CD14-positive monocyte (primary cell): ENCODE results near the gene RAB3C. TPM values are rescaled to one million over a fixed set of nuclear protein-coding genes. Genes with fewer than 3 reads are reported as not detected.

Experiments
- DNase-seq, 3 donors: peaks; one replicate each; pipeline ENCODE4 v3.0.0-alpha.2; 2011 to 2022
- H2AFZ ChIP-seq: 2 replicates; pipeline ENCODE4 v1.6.0; 2012; ENCODE audit warnings: mild to moderate bottlenecking, low read depth, low read length, inconsistent platforms; ENCODE audit not compliant: insufficient read depth, poor library complexity, severe bottlenecking
- H3K27ac ChIP-seq, 2 donors: 1 replicate in 1 of 2; 2 replicates in 1 of 2; pipeline ENCODE4 v1.5.1; 2012 to 2013; ENCODE audit warnings: low read length in 2 of 2, control low read depth in 1 of 2, inconsistent platforms in 1 of 2, low read depth in 1 of 2, mild to moderate bottlenecking in 1 of 2
- H3K27me3 ChIP-seq, 2 donors: one replicate each; pipeline versions ENCODE4 v1.6.0 to v1.6.1; 2011 to 2013; ENCODE audit warnings: low read length in 2 of 2; ENCODE audit not compliant: control insufficient read depth in 2 of 2, insufficient read depth in 2 of 2
- H3K36me3 ChIP-seq, 2 donors: replicated peaks in 1 of 2; 1 replicate in 1 of 2; 2 replicates in 1 of 2; pipeline versions ENCODE4 v1.5.1 to v1.6.1; 2012 to 2013; ENCODE audit warnings: low read length in 2 of 2, control low read depth in 1 of 2, inconsistent platforms in 1 of 2, mild to moderate bottlenecking in 1 of 2; ENCODE audit not compliant: insufficient read depth in 2 of 2, control insufficient read depth in 1 of 2
- H3K4me1 ChIP-seq, 2 donors: 1 replicate in 1 of 2; 2 replicates in 1 of 2; pipeline versions ENCODE4 v1.5.1 to v1.6.1; 2012 to 2013; ENCODE audit warnings: low read length in 2 of 2, control low read depth in 1 of 2, inconsistent platforms in 1 of 2, mild to moderate bottlenecking in 1 of 2, moderate library complexity in 1 of 2; ENCODE audit not compliant: insufficient read depth in 2 of 2, control insufficient read depth in 1 of 2
- H3K4me2 ChIP-seq: replicated peaks from 2 replicates; pipeline ENCODE3; 2012; ENCODE audit warnings: low read length, moderate library complexity, mild to moderate bottlenecking; ENCODE audit not compliant: poor library complexity, severe bottlenecking; ENCODE audit errors: extremely low read depth
- H3K4me3 ChIP-seq, 3 experiments: fragments of 200-600 bp in 1 of 3; sonication (generic) in 1 of 3; replicated peaks in 1 of 3; 1 replicate in 2 of 3; 2 replicates in 1 of 3; pipeline ENCODE4 v1.5.1; 2011 to 2013; ENCODE audit warnings: low read length in 3 of 3, mild to moderate bottlenecking in 3 of 3, control low read depth in 2 of 3, low read depth in 2 of 3, inconsistent platforms in 1 of 3, moderate library complexity in 1 of 3
- H3K79me2 ChIP-seq: 2 replicates; pipeline ENCODE4 v1.6.0; 2012; ENCODE audit warnings: mild to moderate bottlenecking, control low read depth, inconsistent platforms, low read length, moderate library complexity; ENCODE audit not compliant: insufficient read depth
- H3K9ac ChIP-seq: 2 replicates; pipeline ENCODE4 v1.6.0; 2017; ENCODE audit warnings: low read length, mild to moderate bottlenecking; ENCODE audit not compliant: insufficient read depth, poor library complexity, severe bottlenecking
- H3K9me3 ChIP-seq, 2 donors: replicated peaks in 1 of 2; 1 replicate in 1 of 2; 2 replicates in 1 of 2; pipeline versions ENCODE4 v1.5.1 to v1.6.1; 2012 to 2013; ENCODE audit warnings: low read length in 2 of 2, control low read depth in 1 of 2; ENCODE audit not compliant: control insufficient read depth in 1 of 2, insufficient read depth in 1 of 2
- H4K20me1 ChIP-seq: 2 replicates; pipeline ENCODE4 v1.6.0; 2012; ENCODE audit warnings: mild to moderate bottlenecking, low read length, control low read depth, moderate library complexity; ENCODE audit not compliant: insufficient read depth
- H3K27ac Mint-ChIP-seq, 7 donors: one replicate each; pipeline ENCODE4 v1.8.0; 2020; ENCODE audit warnings: mild to moderate bottlenecking in 7 of 7, mixed read lengths in 7 of 7, moderate library complexity in 6 of 7, inconsistent platforms in 2 of 7
- H3K27me3 Mint-ChIP-seq, 3 donors: one replicate each; pipeline ENCODE4 v1.8.0; 2021 to 2022; ENCODE audit warnings: low read depth in 3 of 3, mild to moderate bottlenecking in 3 of 3, mixed read lengths in 3 of 3, moderate library complexity in 3 of 3, inconsistent platforms in 1 of 3
- H3K36me3 Mint-ChIP-seq, 2 donors: one replicate each; pipeline ENCODE4 v1.8.0; 2020; ENCODE audit warnings: mixed read lengths in 2 of 2, inconsistent platforms in 1 of 2, mild to moderate bottlenecking in 1 of 2
- H3K4me1 Mint-ChIP-seq: one replicate; pipeline ENCODE4 v1.8.0; 2020; ENCODE audit warnings: mild to moderate bottlenecking, mixed read lengths
- H3K4me3 Mint-ChIP-seq, 2 donors: one replicate each; pipeline ENCODE4 v1.8.0; 2020; ENCODE audit warnings: mild to moderate bottlenecking in 2 of 2, mixed read lengths in 2 of 2, moderate library complexity in 1 of 2
- H3K9me3 Mint-ChIP-seq, 7 donors: one replicate each; pipeline ENCODE4 v1.8.0; 2020 to 2022; ENCODE audit warnings: mixed read lengths in 7 of 7, mild to moderate bottlenecking in 6 of 7, moderate library complexity in 6 of 7, inconsistent platforms in 2 of 7
- whole genome bisulfite sequencing: methylation state at CpG from one replicate; pipeline ENCODE4 v1.1.5; 2013; ENCODE audit warnings: missing lambda C conversion rate; ENCODE audit not compliant: insufficient coverage; 5-methylcytosine and 5-hydroxymethylcytosine counted together
- intact Hi-C, 2 donors: fragments of 100-400 bp; cut with micrococcal nuclease; formaldehyde crosslinking; loops; one replicate each; pipeline versions ENCODE4 v1.15.0 to v1.15.1; 2023
- polyA plus RNA-seq, 3 donors: library from polyadenylated mRNA; depleted of rRNA in 1 of 3; unstranded in 2 of 3; stranded (reverse) in 1 of 3; fragments of 300-500 nt in 2 of 3; fragments of >200 nt in 1 of 3; fragmentation: Illumina TruSeq in 2 of 3; gene quantifications; 1 replicate in 2 of 3; 2 replicates in 1 of 3; pipeline ENCODE4 v1.2.3, GENCODE V29; 2012 to 2021
- TF ChIP-seq, protein P1 (sequence below): fragments of 200-600 bp; IDR thresholded peaks from one replicate; pipeline ENCODE4 v1.8.0; 2022; ENCODE audit warnings: antibody characterized with exemption, mild to moderate bottlenecking

Gene RAB3C
- polyA plus RNA-seq, 3 donors, result under 0.01 to 0.81 TPM; not detected in 1

DNA sequence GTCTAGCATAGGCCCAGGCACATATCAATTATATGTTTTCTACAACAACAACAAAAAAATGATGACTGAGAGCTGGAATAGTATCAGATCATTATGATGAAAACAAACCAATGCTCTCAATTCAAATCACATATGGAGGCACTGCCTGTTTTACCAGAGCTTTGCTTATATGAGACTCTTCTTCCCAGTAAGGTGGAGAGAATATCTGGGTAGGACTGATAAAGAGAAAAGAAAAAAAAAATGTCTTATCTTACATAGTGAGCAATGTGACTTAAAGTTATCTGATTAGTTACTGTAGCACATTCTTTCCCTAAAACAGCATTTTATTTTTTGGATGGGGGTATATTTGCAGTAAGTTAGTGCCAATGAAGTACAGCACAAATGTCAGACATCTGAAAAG, 154.8 kb downstream of the RAB3C start:
- Histone ChIP-seq H3K36me3 (no peaks in the 10 kb centered on the region), H3K27ac (no peak overlapping the region), H4K20me1 (no peaks in the 10 kb centered on the region), H3K4me2 (no peak overlapping the region), H3K9me3 (no peaks in the 10 kb centered on the region), H3K9ac (no peak overlapping the region), H3K27me3 (no peaks in the 10 kb centered on the region), H3K79me2 (no peaks in the 10 kb centered on the region), H3K4me1 (no peaks in the 10 kb centered on the region), H2AFZ (no peak overlapping the region), H3K4me3 (no peak overlapping the region)
- no peaks in the 10 kb centered on the region for H3K36me3 Mint-ChIP-seq
- no peak overlapping the region for H3K4me3 Mint-ChIP-seq
- intact Hi-C loops, result no loop called here
- peaks cover 0 to 3% (median 3%) of the 10 kb centered on the region in 3 donors for H3K27me3 Mint-ChIP-seq
- DNase-seq, result no peak
- peaks cover 0 to 2% (median 0%) of the 10 kb centered on the region in 7 donors for H3K9me3 Mint-ChIP-seq
- no peak overlapping the region for H3K27ac Mint-ChIP-seq
- TF ChIP-seq, protein P1, sequence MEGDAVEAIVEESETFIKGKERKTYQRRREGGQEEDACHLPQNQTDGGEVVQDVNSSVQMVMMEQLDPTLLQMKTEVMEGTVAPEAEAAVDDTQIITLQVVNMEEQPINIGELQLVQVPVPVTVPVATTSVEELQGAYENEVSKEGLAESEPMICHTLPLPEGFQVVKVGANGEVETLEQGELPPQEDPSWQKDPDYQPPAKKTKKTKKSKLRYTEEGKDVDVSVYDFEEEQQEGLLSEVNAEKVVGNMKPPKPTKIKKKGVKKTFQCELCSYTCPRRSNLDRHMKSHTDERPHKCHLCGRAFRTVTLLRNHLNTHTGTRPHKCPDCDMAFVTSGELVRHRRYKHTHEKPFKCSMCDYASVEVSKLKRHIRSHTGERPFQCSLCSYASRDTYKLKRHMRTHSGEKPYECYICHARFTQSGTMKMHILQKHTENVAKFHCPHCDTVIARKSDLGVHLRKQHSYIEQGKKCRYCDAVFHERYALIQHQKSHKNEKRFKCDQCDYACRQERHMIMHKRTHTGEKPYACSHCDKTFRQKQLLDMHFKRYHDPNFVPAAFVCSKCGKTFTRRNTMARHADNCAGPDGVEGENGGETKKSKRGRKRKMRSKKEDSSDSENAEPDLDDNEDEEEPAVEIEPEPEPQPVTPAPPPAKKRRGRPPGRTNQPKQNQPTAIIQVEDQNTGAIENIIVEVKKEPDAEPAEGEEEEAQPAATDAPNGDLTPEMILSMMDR, result no peak
- no peaks in the 10 kb centered on the region for H3K4me1 Mint-ChIP-seq

DNA sequence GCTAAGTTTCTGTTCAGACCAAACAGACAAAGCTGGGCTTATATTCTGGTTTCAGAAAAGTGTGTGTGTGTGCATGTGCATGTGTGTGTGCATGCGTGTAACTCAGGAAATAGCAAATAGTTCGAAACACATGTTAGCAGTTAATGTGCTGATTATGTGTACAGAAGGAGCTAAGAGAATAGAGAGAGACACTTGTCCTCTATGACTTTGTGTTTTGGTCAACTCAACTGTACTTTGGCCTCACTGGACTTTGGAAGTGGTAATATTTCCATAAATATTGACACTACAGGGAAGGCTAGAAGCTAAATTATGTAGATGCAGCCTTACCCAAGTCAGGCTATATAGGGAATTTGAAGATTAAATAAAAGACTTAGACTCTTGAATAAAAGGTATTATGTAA, 155.5 kb downstream of the RAB3C start:
- Histone ChIP-seq H3K4me1 (no peaks in the 10 kb centered on the region), H3K27ac (no peak overlapping the region), H2AFZ (no peak overlapping the region), H4K20me1 (no peaks in the 10 kb centered on the region), H3K4me3 (no peak overlapping the region), H3K4me2 (no peak overlapping the region), H3K27me3 (no peaks in the 10 kb centered on the region), H3K36me3 (no peaks in the 10 kb centered on the region), H3K9ac (no peak overlapping the region), H3K9me3 (no peaks in the 10 kb centered on the region), H3K79me2 (no peaks in the 10 kb centered on the region)
- DNase-seq, result no peak
- 90% methylated on average over 2 of the region's 2 CpGs for WGBS
- H3K27me3 Mint-ChIP-seq, result peaks cover 0 to 3% (median 3%) of the 10 kb centered on the region in 3 donors
- no peak overlapping the region for H3K27ac Mint-ChIP-seq
- H3K4me1 Mint-ChIP-seq, result no peaks in the 10 kb centered on the region
- H3K9me3 Mint-ChIP-seq, result peaks cover 0 to 2% (median 0%) of the 10 kb centered on the region in 7 donors
- intact Hi-C loops, result no loop called here
- no peak overlapping the region for H3K4me3 Mint-ChIP-seq
- TF ChIP-seq, protein P1, result no peak
- no peaks in the 10 kb centered on the region for H3K36me3 Mint-ChIP-seq
